Stimulated activated CD4-positive, alpha-beta T cell treated with anti-CD3 and anti-CD28 coated beads, Interleukin-4, amount 100 ng/mL, for 4 hours (primary cell): ENCODE results near the gene SLIT3.
"Not testable (repeated sequence)": the region's sequence is repeated elsewhere in the genome, so short reads cannot be mapped to it uniquely, and the experiment has no call there.

Source experiments
- DNase-seq, 2 experiments: peaks; one replicate each; pipeline ENCODE4 v3.0.0-alpha.2; 2020

Gene SLIT3

GRCh38 chr5:169216866-169217265 lies 84.1 kb downstream of the SLIT3 start:
- no peak for DNase-seq

GRCh38 chr5:169213479-169213878 lies 87.5 kb downstream of the SLIT3 start:
- DNase-seq, result no peak

- DNase-seq, result not testable (repeated sequence)
Observed at GRCh38 chr5:169211761-169212160, 89.2 kb downstream of the SLIT3 start.

GRCh38 chr5:169204788-169205400 lies 96.0 kb downstream of the SLIT3 start:
- no peak for DNase-seq

GRCh38 chr5:169202969-169203368 lies 98.0 kb downstream of the SLIT3 start:
- DNase-seq, result no peak

- no peak for DNase-seq
Observed at GRCh38 chr5:169201597-169201996, 99.3 kb downstream of the SLIT3 start.

- no peak for DNase-seq
Observed at GRCh38 chr5:169200125-169200778, 100.7 kb downstream of the SLIT3 start.

- no peak for DNase-seq
Observed at GRCh38 chr5:169197343-169197742, 103.6 kb downstream of the SLIT3 start.

GRCh38 chr5:169196059-169196458 lies 104.9 kb downstream of the SLIT3 start:
- no peak for DNase-seq

- no peak for DNase-seq
Observed at GRCh38 chr5:169195601-169196000, 105.3 kb downstream of the SLIT3 start.

- DNase-seq, result no peak
Observed at GRCh38 chr5:169192536-169192935, 108.4 kb downstream of the SLIT3 start.

GRCh38 chr5:169190849-169191248 lies 110.1 kb downstream of the SLIT3 start:
- no peak for DNase-seq

GRCh38 chr5:169185626-169186025 lies 115.3 kb downstream of the SLIT3 start:
- no peak for DNase-seq

GRCh38 chr5:169183576-169183975 lies 117.4 kb downstream of the SLIT3 start:
- no peak for DNase-seq

GRCh38 chr5:169182797-169183196 lies 118.1 kb downstream of the SLIT3 start:
- no peak for DNase-seq

- no peak for DNase-seq
Observed at GRCh38 chr5:169181814-169182213, 119.1 kb downstream of the SLIT3 start.

GRCh38 chr5:169178754-169179153 lies 122.2 kb downstream of the SLIT3 start:
- DNase-seq, result no peak

GRCh38 chr5:169178274-169178673 lies 122.7 kb downstream of the SLIT3 start:
- DNase-seq, result no peak

- no peak for DNase-seq
Observed at GRCh38 chr5:169176709-169177694, 123.9 kb downstream of the SLIT3 start.

- DNase-seq, result no peak
Observed at GRCh38 chr5:169175733-169176132, 125.2 kb downstream of the SLIT3 start.

- no peak for DNase-seq
Observed at GRCh38 chr5:169174923-169175322, 126.0 kb downstream of the SLIT3 start.

- DNase-seq, result no peak
Observed at GRCh38 chr5:169173372-169173771, 127.6 kb downstream of the SLIT3 start.

- no peak for DNase-seq
Observed at GRCh38 chr5:169171515-169171914, 129.4 kb downstream of the SLIT3 start.

- DNase-seq, result no peak
Observed at GRCh38 chr5:169169783-169170182, 131.2 kb downstream of the SLIT3 start.
